Measurements from ENCODE around the gene CLASP1. TPM values are rescaled to one million over a fixed set of nuclear protein-coding genes. Genes with fewer than 3 reads are reported as not detected.

Gene CLASP1
- total and polyA plus RNA-seq, 2 of the 8 experiments (the other 6 are each of a cell fraction or from before 2014, with no cell fraction given) = 7.3 to 53.9 TPM

- TF ChIP-seq RBBP5 (IDR thresholded peaks at IDR 0.05; ENCODE audit: borderline replicate concordance, low read depth, low read length) (peak; percentile 51; the same call in 1 of the 2 replicates), POLR2A (IDR thresholded peaks at IDR 0.05; ENCODE audit: control extremely low read depth in 1 of 2, low read depth in 2 of 2, low read length in 2 of 2) (peak in 1 of 2 experiments; percentile 59; a peak in 2 of 3 replicates), SP1 (IDR thresholded peaks at IDR 0.05; ENCODE audit: low read depth, low read length) (0 out of 2 replicates have a peak, but pooled peaks have one; percentile 13), GTF2F1 (IDR thresholded peaks at IDR 0.05; ENCODE audit: borderline replicate concordance, low read depth, low read length) (no peak), KDM1A (IDR thresholded peaks at IDR 0.05; ENCODE audit: borderline replicate concordance, low read length) (peak; percentile 71; the same call in 1 of the 2 replicates), SP2 (IDR thresholded peaks at IDR 0.05; ENCODE audit: low read length) (peak; percentile 81), E2F6 (IDR thresholded peaks at IDR 0.05) (no peak), NRF1 (IDR thresholded peaks at IDR 0.05; ENCODE audit: low read depth, low read length) (peak; percentile 85), HDAC2 (IDR thresholded peaks at IDR 0.05; ENCODE audit: borderline replicate concordance in 1 of 2, low read depth in 2 of 2, low read length in 2 of 2) (peak in 1 of 2 experiments; percentile 15; a peak in 1 of 4 replicates), SIN3A (conservative IDR thresholded peaks at IDR 0.05 in 1 of 2, IDR thresholded peaks at IDR 0.05 in 1 of 2; ENCODE audit: low read depth in 1 of 2, low read length in 2 of 2) (peak in 1 of 2 experiments; percentile 59; a peak in 1 of 4 replicates), EP300 (IDR thresholded peaks at IDR 0.05; ENCODE audit: borderline replicate concordance in 1 of 2, low read depth in 2 of 2, low read length in 2 of 2) (no peak), SUZ12 (IDR thresholded peaks at IDR 0.05; ENCODE audit: low read length) (no peak)
Observed at GRCh38 chr2:121649596-121650314, 493 bp upstream of the CLASP1 start (continued).

All from H1 (cell line).